VCaP (cell line): Measurements from ENCODE around the gene ATP2A1.
"Not testable (repeated sequence)": the region's sequence is repeated elsewhere in the genome, so short reads cannot be mapped to it uniquely, and the experiment has no call there.

ENCODE experiments used
- H3K27ac ChIP-seq: fragments of 450-650 bp; 2 replicates; pipeline ENCODE4 v1.5.1; 2017
- TF ChIP-seq, protein P1 (sequence below): fragments of 450-650 bp; conservative IDR thresholded peaks from 2 replicates; pipeline ENCODE4 v1.5.1; 2017; ENCODE audit warnings: mild to moderate bottlenecking, moderate library complexity

ATP2A1 gene

DNA sequence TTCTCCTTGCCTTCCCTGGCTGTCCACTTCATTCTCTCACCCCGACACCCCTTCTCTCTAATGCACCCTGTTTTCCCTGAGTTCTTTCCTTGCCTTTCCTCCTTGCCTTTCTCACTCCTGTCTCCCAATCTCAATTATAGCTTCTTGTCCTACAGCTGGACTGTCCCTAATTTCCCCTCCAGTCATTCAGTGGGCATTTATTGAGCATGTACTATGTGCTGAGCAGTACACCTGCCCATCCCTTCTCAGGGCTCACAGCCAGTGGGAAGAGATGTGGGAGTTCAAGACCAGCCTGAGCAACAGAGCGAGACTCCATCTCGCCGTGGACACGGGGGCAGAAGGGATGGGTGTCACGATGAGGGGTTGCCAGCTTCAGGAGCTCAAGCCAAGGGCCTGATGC lies 5.8 kb downstream of the ATP2A1 start:
- H3K27ac ChIP-seq: no peak overlapping the region
- TF ChIP-seq, protein P1, sequence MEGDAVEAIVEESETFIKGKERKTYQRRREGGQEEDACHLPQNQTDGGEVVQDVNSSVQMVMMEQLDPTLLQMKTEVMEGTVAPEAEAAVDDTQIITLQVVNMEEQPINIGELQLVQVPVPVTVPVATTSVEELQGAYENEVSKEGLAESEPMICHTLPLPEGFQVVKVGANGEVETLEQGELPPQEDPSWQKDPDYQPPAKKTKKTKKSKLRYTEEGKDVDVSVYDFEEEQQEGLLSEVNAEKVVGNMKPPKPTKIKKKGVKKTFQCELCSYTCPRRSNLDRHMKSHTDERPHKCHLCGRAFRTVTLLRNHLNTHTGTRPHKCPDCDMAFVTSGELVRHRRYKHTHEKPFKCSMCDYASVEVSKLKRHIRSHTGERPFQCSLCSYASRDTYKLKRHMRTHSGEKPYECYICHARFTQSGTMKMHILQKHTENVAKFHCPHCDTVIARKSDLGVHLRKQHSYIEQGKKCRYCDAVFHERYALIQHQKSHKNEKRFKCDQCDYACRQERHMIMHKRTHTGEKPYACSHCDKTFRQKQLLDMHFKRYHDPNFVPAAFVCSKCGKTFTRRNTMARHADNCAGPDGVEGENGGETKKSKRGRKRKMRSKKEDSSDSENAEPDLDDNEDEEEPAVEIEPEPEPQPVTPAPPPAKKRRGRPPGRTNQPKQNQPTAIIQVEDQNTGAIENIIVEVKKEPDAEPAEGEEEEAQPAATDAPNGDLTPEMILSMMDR: no peak

GRCh38 chr16:28886945-28887344 lies 8.7 kb downstream of the ATP2A1 start:
- H3K27ac ChIP-seq: no peak overlapping the region
- TF ChIP-seq, protein P1: no peak

- H3K27ac ChIP-seq: not testable (repeated sequence)
These were observed 12.1 kb downstream of the ATP2A1 start for GRCh38 chr16:28890355-28890754.

GRCh38 chr16:28891964-28892890 lies 13.9 kb downstream of the ATP2A1 start:
- H3K27ac ChIP-seq: no peak overlapping the region
- TF ChIP-seq, protein P1: no peak

DNA sequence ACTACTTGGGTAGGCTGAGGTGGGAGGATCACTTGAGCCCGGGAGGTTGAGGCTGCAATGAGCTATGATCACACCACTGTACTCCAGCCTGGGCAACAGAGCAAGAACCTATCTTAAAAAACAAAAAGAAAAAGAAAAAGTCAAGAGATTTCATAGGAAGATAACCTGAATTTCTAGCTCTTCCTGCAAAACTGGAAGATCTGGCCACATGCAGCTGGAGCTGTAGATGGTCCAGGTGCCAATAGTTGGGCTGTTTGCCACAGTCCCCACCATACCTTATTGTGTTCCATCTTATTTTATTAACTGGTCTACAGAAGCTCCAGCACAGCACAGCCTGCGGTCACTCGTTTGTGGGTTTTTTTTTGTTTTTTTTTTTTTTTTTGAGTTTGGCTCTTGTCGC lies 15.0 kb downstream of the ATP2A1 start:
- TF ChIP-seq, protein P1: no peak
- H3K27ac ChIP-seq: no peak overlapping the region

- H3K27ac ChIP-seq: no peak overlapping the region
- TF ChIP-seq, protein P1: no peak
These were observed 17.3 kb downstream of the ATP2A1 start for GRCh38 chr16:28895609-28896008.

GRCh38 chr16:28897826-28898225 lies 19.5 kb downstream of the ATP2A1 start:
- H3K27ac ChIP-seq: no peak overlapping the region
- TF ChIP-seq, protein P1: no peak

DNA sequence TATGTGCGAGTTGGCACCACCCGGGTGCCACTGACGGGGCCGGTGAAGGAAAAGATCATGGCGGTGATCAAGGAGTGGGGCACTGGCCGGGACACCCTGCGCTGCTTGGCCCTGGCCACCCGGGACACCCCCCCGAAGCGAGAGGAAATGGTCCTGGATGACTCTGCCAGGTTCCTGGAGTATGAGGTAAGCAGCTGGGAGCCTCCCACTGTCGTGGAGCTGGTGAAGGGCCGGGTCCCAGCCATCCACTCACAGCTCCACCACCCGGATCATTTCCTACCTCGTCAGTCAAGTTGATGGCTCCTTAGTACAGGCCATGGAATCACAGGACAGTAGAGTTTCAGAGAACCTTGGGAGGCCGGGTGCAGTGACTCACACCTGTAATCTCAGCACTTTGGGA lies 20.0 kb downstream of the ATP2A1 start:
- TF ChIP-seq, protein P1: no peak
- no peak overlapping the region for H3K27ac ChIP-seq
